Astrocyte of the cerebellum (primary cell): ENCODE data around the gene INSYN1.
A peak's percentile ranks its signal among the peaks of the same experiment; 100 is the strongest.

ENCODE experiments used
- DNase-seq: peaks from one replicate; pipeline ENCODE4 v3.0.0-alpha.2; 2011; ENCODE audit warnings: low read depth
- H3K4me3 ChIP-seq: 2 replicates; pipeline ENCODE4 v1.5.1; 2011; ENCODE audit warnings: mild to moderate bottlenecking, low read depth, low read length, moderate library complexity
- in situ Hi-C: cut with HindIII; loops from 2 replicates; pipeline ENCODE4 v1.10.0; 2017; ENCODE audit warnings: low sequenced_read_pairs
- TF ChIP-seq, protein P1 (sequence below): IDR thresholded peaks from 2 replicates; pipeline ENCODE4 v1.5.1; 2012; ENCODE audit warnings: low read length, low read depth, moderate library complexity, mild to moderate bottlenecking; ENCODE audit errors: missing control alignments

The INSYN1 gene

DNA sequence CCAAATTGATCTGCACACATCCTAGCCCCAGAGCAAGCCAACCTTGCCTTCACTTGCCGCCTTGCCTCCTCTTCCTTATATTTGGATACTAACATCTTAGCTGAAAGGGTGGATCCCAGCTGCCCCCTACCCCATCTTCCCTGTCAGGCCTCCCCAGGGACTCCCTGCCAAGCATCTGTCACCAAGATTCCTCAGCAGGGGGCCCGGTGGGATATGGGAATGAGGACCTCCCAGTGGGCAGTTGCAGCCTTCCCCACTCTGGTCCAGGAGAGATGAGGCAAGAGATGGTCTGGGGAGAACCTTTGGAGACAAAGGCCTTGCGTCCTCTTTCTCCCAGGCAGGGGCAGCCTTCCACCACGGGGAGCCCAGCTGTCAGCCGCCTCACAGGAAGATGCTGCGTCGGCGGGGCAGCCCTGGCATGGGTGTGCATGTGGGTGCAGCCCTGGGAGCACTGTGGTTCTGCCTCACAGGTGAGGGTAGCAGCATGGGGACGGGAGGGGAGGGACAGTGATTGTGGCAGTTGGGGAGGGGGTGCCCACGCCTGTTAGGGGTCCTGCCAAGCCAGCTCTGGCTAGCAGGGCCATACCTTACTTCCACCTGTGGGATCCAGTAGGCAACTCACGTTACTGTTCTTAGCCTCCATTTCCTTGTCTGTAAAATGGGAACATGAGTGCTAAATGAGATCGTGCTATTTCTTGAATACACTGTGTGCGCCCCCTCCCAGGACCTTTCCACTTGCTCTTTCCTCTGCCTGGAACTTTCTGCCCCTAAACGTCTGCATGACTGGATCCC is 53.7 kb downstream of the INSYN1 start:
- TF ChIP-seq, protein P1, sequence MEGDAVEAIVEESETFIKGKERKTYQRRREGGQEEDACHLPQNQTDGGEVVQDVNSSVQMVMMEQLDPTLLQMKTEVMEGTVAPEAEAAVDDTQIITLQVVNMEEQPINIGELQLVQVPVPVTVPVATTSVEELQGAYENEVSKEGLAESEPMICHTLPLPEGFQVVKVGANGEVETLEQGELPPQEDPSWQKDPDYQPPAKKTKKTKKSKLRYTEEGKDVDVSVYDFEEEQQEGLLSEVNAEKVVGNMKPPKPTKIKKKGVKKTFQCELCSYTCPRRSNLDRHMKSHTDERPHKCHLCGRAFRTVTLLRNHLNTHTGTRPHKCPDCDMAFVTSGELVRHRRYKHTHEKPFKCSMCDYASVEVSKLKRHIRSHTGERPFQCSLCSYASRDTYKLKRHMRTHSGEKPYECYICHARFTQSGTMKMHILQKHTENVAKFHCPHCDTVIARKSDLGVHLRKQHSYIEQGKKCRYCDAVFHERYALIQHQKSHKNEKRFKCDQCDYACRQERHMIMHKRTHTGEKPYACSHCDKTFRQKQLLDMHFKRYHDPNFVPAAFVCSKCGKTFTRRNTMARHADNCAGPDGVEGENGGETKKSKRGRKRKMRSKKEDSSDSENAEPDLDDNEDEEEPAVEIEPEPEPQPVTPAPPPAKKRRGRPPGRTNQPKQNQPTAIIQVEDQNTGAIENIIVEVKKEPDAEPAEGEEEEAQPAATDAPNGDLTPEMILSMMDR, result no peak
- in situ Hi-C loops, result no loop called here

DNA sequence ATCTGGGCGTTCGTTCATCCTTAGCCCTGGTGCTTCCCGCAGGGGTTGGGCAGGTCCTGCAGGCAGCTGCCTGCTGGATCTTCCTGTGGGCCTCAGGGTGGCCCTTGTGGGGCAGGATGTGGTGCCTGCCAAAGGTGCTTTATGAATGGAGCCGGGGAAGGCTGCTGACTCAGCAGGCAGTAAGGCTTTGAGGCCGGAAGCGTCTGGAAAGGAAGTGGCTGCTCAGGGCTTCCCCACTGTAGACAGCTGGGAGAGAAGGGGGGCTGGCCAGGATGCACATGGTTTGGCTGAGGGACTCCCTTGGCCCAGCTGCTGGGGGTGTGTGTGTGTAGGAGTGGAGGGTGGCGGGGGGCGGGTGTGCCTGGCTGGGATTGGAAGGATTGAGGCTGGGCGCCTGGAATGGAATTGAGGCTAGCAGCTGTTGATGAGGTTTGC is 56.1 kb downstream of the INSYN1 start:
- peak; percentile 88 for DNase-seq
- TF ChIP-seq, protein P1, result no peak
- H3K4me3 ChIP-seq, result no peak overlapping the region
- in situ Hi-C loops, result no loop called here

More for the DNA sequence above, 53.7 kb downstream of the INSYN1 start:
- H3K4me3 ChIP-seq, result no peak overlapping the region
- no peak for DNase-seq

- in situ Hi-C loops, result no loop called here
- no peak overlapping the region for H3K4me3 ChIP-seq
- TF ChIP-seq, protein P1, result no peak
- DNase-seq, result no peak
Observed at GRCh38 chr15:73696641-73697001, 56.5 kb downstream of the INSYN1 start.

DNA sequence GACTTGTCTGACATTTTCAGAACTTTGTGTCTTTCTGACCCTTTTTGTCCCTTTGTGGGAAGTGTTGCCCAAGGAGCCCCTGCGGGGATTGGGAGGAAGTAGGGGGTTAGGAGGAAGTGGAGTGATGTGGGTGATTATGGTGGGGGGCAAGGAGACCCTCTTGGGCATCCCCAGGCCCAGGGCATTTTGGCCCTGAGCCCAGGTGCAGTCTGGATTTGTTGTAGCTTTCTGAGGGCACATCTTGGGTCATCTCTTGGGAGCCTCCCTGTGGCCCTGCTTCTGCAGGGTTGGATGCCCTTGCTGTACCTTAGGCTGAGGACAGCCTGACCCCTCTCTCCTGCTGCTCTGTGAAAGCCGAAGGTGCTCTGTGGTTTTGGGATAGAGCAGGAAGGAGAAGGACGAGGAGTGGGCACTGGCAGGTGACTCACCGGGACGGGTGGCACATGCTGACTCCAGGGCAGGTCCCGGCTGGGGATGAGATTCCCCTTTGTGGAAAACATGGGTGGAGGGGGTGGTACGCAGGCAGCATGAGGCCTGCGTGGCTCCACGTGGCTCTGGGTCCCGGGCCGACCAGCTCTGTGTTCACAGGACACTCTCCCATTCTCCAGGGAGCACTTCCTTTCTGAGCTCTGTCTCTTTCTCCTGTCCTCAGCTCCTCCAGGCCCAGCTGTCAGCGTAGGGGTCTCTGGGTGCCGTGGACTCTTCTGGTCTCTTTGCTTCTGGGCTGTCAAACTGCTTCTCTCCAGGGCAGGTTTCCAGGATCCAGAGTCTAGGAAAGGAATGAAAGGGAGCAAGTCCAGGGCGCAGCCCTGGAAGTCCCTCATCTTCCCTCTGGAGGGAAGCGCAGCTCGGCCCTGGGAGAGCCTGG is 57.1 kb downstream of the INSYN1 start:
- TF ChIP-seq, protein P1, result no peak
- in situ Hi-C loops, result no loop called here
- no peak overlapping the region for H3K4me3 ChIP-seq
- no peak for DNase-seq

DNA sequence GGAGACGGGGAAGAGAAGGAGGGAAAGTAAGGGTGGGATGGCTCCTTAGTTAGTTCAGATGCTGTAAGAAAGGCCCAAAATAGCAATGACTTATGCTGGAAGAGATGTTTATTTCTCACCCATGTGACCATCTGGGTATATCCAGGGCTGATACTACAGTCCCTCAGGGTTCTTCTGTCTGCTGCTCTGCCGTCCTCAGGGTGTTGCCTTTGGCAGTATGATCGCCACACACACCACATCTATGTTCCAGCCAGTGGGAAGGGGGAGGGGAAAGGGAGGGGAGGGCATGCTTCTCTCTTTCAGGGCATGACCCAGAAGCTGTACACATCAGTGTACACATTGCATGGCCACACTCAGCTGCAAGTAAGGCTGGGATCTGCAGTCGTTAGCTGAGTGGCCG is 58.7 kb downstream of the INSYN1 start:
- in situ Hi-C loops, result no loop called here
- no peak overlapping the region for H3K4me3 ChIP-seq
- TF ChIP-seq, protein P1, result no peak
- DNase-seq, result no peak

DNA sequence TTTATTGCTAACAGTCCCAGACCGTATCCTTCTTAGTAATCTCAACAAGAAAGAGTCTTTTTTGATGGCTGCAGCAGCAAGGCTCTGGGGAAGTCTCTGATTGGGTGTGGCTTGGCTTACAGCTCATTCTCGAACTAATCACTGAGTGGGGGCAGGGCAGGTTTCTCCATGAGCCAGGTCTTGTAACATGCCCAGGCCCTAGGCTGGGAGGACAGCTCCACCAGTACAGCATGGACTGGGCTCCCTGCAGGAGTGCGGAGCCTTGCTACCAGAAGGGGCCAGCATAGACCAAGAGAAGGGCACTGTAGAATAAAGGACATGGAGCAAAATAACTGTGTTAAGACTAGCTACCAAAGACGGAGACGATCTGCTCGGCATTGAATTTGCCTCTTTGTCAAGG is 61.8 kb downstream of the INSYN1 start:
- TF ChIP-seq, protein P1, result peak; percentile 26
- DNase-seq, result no peak
- H3K4me3 ChIP-seq, result no peak overlapping the region
- in situ Hi-C loops, result no loop called here
